Stimulated activated CD8-positive, alpha-beta memory T cell treated with anti-CD3 and anti-CD28 coated beads, Interleukin-15, amount 100 ng/mL, for 4 hours (primary cell): Measurements from ENCODE around the gene IL1B.

Source experiments
- DNase-seq, 2 donors: peaks; one replicate each; pipeline ENCODE4 v3.0.0-alpha.2; 2020; ENCODE audit warnings: low read depth in 2 of 2

Gene IL1B

GRCh38 chr2:112803691-112804521 is 32.7 kb downstream of the IL1B start:
- no peak for DNase-seq

GRCh38 chr2:112800881-112801583 is 35.5 kb downstream of the IL1B start:
- no peak for DNase-seq

- DNase-seq, result no peak
These were observed 37.3 kb downstream of the IL1B start for GRCh38 chr2:112798979-112799975.

GRCh38 chr2:112796486-112796885 is 40.1 kb downstream of the IL1B start:
- no peak for DNase-seq

GRCh38 chr2:112795774-112796173 is 40.8 kb downstream of the IL1B start:
- DNase-seq, result no peak

GRCh38 chr2:112794841-112795240 is 41.7 kb downstream of the IL1B start:
- DNase-seq, result no peak

GRCh38 chr2:112794131-112794733 is 42.3 kb downstream of the IL1B start:
- DNase-seq, result peak in 1 of 2 donors; percentile 0

- no peak for DNase-seq
These were observed 43.1 kb downstream of the IL1B start for GRCh38 chr2:112793449-112793978.

GRCh38 chr2:112792419-112792818 is 44.2 kb downstream of the IL1B start:
- no peak for DNase-seq

GRCh38 chr2:112791693-112792230 is 44.8 kb downstream of the IL1B start:
- no peak for DNase-seq

- DNase-seq, result no peak
These were observed 45.6 kb downstream of the IL1B start for GRCh38 chr2:112791019-112791418.

GRCh38 chr2:112790305-112790704 is 46.3 kb downstream of the IL1B start:
- DNase-seq, result no peak

GRCh38 chr2:112789186-112789585 is 47.4 kb downstream of the IL1B start:
- DNase-seq, result no peak

- DNase-seq, result no peak
These were observed 47.9 kb downstream of the IL1B start for GRCh38 chr2:112788653-112789052.

- DNase-seq, result no peak
These were observed 48.7 kb downstream of the IL1B start for GRCh38 chr2:112787729-112788393.

- DNase-seq, result no peak
These were observed 49.3 kb downstream of the IL1B start for GRCh38 chr2:112787294-112787693.

GRCh38 chr2:112784199-112785189 is 52.1 kb downstream of the IL1B start, which contains the start of gene IL1A:
Gene IL1A (minus strand): TSS chr2:112784493. CDS start chr2:112783770, 723 bp downstream.
- DNase-seq, result no peak

- no peak for DNase-seq
These were observed 53.3 kb downstream of the IL1B start for GRCh38 chr2:112783187-112783714.
